K562 (cell line): ENCODE measurements around the gene TP73. TPM values are rescaled to one million over a fixed set of nuclear protein-coding genes. Genes with fewer than 3 reads are reported as not detected.
A peak's percentile ranks its signal among the peaks of the same experiment; 100 is the strongest.

ENCODE experiments used
- CBFB ChIP-seq: sonication (generic); formaldehyde crosslinking; IDR thresholded peaks from 2 replicates; pipeline ENCODE4 v1.4.0; 2020; ENCODE audit warnings: mild to moderate bottlenecking, missing genetic modification reagents
- CHCHD3 ChIP-seq: fragments of 250-450 bp; sonication (Bioruptor Pico); IDR thresholded peaks from 2 replicates; pipeline ENCODE4 v2.1.2; 2022; ENCODE audit warnings: mild to moderate bottlenecking
- E2F8 ChIP-seq: fragments of 450-650 bp; IDR thresholded peaks from 2 replicates; pipeline ENCODE4 v1.7.1; 2018; ENCODE audit warnings: mild to moderate bottlenecking, low read depth; ENCODE audit not compliant: partially characterized antibody
- GATAD2B ChIP-seq: fragments of 450-650 bp; IDR thresholded peaks from 2 replicates; pipeline ENCODE4 v1.6.1; 2017; ENCODE audit warnings: mild to moderate bottlenecking, borderline replicate concordance
- IFI16 ChIP-seq: fragments of 250-450 bp; sonication (Bioruptor Pico); IDR thresholded peaks from 2 replicates; pipeline ENCODE4 v2.1.2; 2022; ENCODE audit warnings: mild to moderate bottlenecking, inconsistent platforms
- MAX ChIP-seq: sonication (generic); formaldehyde crosslinking; IDR thresholded peaks from 2 replicates; pipeline ENCODE4 v1.9.0; 2022; ENCODE audit warnings: mild to moderate bottlenecking, missing genetic modification reagents
- MEF2A ChIP-seq: IDR thresholded peaks from 2 replicates; pipeline ENCODE4 v1.6.1; 2011; ENCODE audit warnings: low read depth, mild to moderate bottlenecking, low read length, moderate library complexity; ENCODE audit not compliant: control insufficient read depth
- POLR2G ChIP-seq: fragments of 200-400 bp; formaldehyde crosslinking; IDR thresholded peaks from 2 replicates; pipeline ENCODE4 v1.6.1; 2017; ENCODE audit warnings: low read depth, mild to moderate bottlenecking, antibody characterized with exemption, low read length, moderate library complexity
- POU5F1 ChIP-seq: fragments of 150-350 bp; IDR thresholded peaks from 2 replicates; pipeline ENCODE4 v1.6.1; 2014; ENCODE audit warnings: borderline replicate concordance, low read length, low read depth, mild to moderate bottlenecking; ENCODE audit not compliant: partially characterized antibody
- RREB1 ChIP-seq: fragments of 250-450 bp; sonication (Bioruptor Pico); IDR thresholded peaks from 2 replicates; pipeline ENCODE4 v1.4.0; 2020
- RUNX1 ChIP-seq: sonication (generic); IDR thresholded peaks from 2 replicates; pipeline ENCODE4 v1.6.1; 2016; ENCODE audit warnings: antibody characterized with exemption, low read depth
- SRSF3 ChIP-seq: fragments of 200-400 bp; formaldehyde crosslinking; IDR thresholded peaks from 2 replicates; pipeline ENCODE4 v1.6.1; 2016; ENCODE audit warnings: mild to moderate bottlenecking, low read length, moderate library complexity; ENCODE audit not compliant: insufficient read depth
- SRSF9 ChIP-seq: fragments of 200-400 bp; formaldehyde crosslinking; IDR thresholded peaks from 2 replicates; pipeline ENCODE4 v1.6.1; 2017; ENCODE audit warnings: low read depth, low read length, borderline replicate concordance
- ZBTB2 ChIP-seq: fragments of 450-650 bp; IDR thresholded peaks from 2 replicates; pipeline ENCODE4 v1.6.1; 2016; ENCODE audit warnings: antibody characterized with exemption
- ZNF232 ChIP-seq: sonication (generic); formaldehyde crosslinking; IDR thresholded peaks from 2 replicates; pipeline ENCODE4 v1.8.0; 2022; ENCODE audit warnings: mild to moderate bottlenecking, missing genetic modification reagents
- ZNF239 ChIP-seq: fragments of 250-450 bp; sonication (Bioruptor Pico); IDR thresholded peaks from 2 replicates; pipeline ENCODE4 v1.4.0; 2020; ENCODE audit warnings: mild to moderate bottlenecking
- ZNF696 ChIP-seq: fragments of 250-450 bp; sonication (Bioruptor Pico); conservative IDR thresholded peaks from 2 replicates; pipeline ENCODE4 v1.4.0; 2020; ENCODE audit warnings: mild to moderate bottlenecking, moderate library complexity
- polyA plus RNA-seq, 8 experiments: library from polyadenylated mRNA; depleted of rRNA in 4 of 8; stranded (reverse) in 5 of 8; unstranded in 3 of 8; fragments of >200 nt; fragmentation: Nextera tagmentation in 2 of 8; fragmentation: Illumina TruSeq in 1 of 8; extraction: Ambion mirVana in 2 of 8; extraction: Trizol in 1 of 8; gene quantifications; 2 replicates each; pipeline versions ENCODE4 v1.2.1 to v1.2.3, GENCODE V29; 2011 to 2014; ENCODE audit warnings: inconsistent platforms in 1 of 8, missing spikeins in 1 of 8
- total RNA-seq, 7 experiments: library from RNA; depleted of rRNA in 6 of 7; stranded (reverse); fragments of >200 nt in 6 of 7; fragmentation: Illumina TruSeq in 2 of 7; extraction: Trizol in 2 of 7; gene quantifications; 2 replicates each; pipeline versions ENCODE4 v1.2.1 to v1.2.3, GENCODE V29; 2011 to 2021; ENCODE audit warnings: low replicate concordance in 1 of 7

Gene TP73
- total and polyA plus RNA-seq, 9 of the 15 experiments (the other 6 are each of a cell fraction or from before 2014, with no cell fraction given) = 0.07 to 1.6 (median 0.40) TPM; not detected in 2

- TF ChIP-seq SRSF3 = no peak
- no peak for TF ChIP-seq SRSF9
- TF ChIP-seq MEF2A = no peak
- peak; percentile 54; the same call in 1 of the 2 replicates for TF ChIP-seq POLR2G
- no peak for TF ChIP-seq CBFB (CRISPR knock-in tag)
- TF ChIP-seq GATAD2B = no peak
- no peak for TF ChIP-seq RUNX1
- peak; percentile 83 for TF ChIP-seq E2F8
- TF ChIP-seq ZBTB2 = no peak
- peak; percentile 24; the same call in 1 of the 2 replicates for TF ChIP-seq MAX (CRISPR knock-in tag)
- TF ChIP-seq ZNF696 (CRISPR knock-in tag) = no peak
- no peak for TF ChIP-seq ZNF232 (CRISPR knock-in tag)
- TF ChIP-seq ZNF239 (CRISPR knock-in tag) = no peak
- TF ChIP-seq CHCHD3 (CRISPR knock-in tag) = no peak
- no peak for TF ChIP-seq IFI16 (CRISPR knock-in tag)
- no peak for TF ChIP-seq RREB1
- no peak for TF ChIP-seq POU5F1
Observed at GRCh38 chr1:3624200-3625136, 27.8 kb upstream of the TP73 start, which contains the start of gene TPRG1L (continued).
